GM19193 (cell line): ENCODE measurements around the gene RPS19.

ENCODE experiments used
- POLR2A ChIP-seq: IDR thresholded peaks from 4 replicates; pipeline ENCODE4 v1.6.1; 2011; ENCODE audit not compliant: insufficient read depth, insufficient read length; ENCODE audit errors: extremely low read depth

The RPS19 gene

GRCh38 chr19:41848666-41849065, 11.4 kb upstream of the RPS19 start:
- no peak for TF ChIP-seq POLR2A

GRCh38 chr19:41849067-41849466, 11.0 kb upstream of the RPS19 start:
- TF ChIP-seq POLR2A: no peak

GRCh38 chr19:41850381-41850780, 9.7 kb upstream of the RPS19 start:
- TF ChIP-seq POLR2A: no peak

DNA sequence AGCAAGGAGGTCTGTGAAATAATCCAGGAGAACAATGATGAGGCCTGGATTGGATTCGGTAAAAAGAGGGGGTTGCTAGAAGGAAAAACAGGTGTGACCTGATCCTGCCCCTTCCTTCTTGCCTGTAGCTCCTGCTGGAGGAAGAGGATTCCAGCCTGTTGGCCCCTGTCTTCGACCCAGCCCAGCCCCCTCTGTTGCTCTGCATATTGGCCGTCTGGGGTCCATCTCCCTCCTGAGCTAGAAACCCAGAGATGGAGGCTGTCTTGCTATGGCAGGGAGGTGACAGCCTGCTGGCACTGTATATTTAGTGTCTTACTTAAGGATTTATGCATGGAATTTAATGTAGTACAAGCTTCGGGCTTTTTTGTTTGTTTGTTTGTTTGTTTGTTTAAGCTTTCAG, 8.6 kb upstream of the RPS19 start:
- no peak for TF ChIP-seq POLR2A

DNA sequence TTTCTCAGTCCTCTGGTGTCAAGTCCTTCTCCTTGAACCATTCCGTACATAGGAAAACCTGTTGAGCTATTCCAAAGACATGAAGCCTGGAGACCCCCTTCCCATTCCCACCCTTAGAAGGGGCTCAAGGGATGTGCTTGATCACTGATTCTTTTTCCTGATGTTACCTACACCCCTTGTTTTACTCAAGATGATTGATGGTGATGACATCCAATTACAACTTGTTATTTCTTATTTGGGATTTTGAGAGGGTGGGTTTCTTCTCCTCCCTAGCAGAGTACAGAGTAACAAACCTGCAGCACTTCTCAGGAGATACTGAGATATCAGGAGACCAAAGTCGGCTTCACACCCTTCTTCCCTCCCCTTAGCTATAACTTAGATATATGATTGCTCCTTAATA, 6.7 kb upstream of the RPS19 start:
- TF ChIP-seq POLR2A: no peak

GRCh38 chr19:41853768-41854167, 6.3 kb upstream of the RPS19 start:
- TF ChIP-seq POLR2A: no peak

GRCh38 chr19:41859213-41859617, 840 bp upstream of the RPS19 start:
- no peak for TF ChIP-seq POLR2A

- TF ChIP-seq POLR2A: no peak
These were observed 512 bp downstream of the RPS19 start for GRCh38 chr19:41860419-41861115.

- TF ChIP-seq POLR2A: no peak
These were observed 1.2 kb downstream of the RPS19 start for GRCh38 chr19:41861116-41861768.

- no peak for TF ChIP-seq POLR2A
These were observed 1.8 kb downstream of the RPS19 start for GRCh38 chr19:41861846-41862245.

- TF ChIP-seq POLR2A: no peak
These were observed 2.5 kb downstream of the RPS19 start for GRCh38 chr19:41862445-41862986.

DNA sequence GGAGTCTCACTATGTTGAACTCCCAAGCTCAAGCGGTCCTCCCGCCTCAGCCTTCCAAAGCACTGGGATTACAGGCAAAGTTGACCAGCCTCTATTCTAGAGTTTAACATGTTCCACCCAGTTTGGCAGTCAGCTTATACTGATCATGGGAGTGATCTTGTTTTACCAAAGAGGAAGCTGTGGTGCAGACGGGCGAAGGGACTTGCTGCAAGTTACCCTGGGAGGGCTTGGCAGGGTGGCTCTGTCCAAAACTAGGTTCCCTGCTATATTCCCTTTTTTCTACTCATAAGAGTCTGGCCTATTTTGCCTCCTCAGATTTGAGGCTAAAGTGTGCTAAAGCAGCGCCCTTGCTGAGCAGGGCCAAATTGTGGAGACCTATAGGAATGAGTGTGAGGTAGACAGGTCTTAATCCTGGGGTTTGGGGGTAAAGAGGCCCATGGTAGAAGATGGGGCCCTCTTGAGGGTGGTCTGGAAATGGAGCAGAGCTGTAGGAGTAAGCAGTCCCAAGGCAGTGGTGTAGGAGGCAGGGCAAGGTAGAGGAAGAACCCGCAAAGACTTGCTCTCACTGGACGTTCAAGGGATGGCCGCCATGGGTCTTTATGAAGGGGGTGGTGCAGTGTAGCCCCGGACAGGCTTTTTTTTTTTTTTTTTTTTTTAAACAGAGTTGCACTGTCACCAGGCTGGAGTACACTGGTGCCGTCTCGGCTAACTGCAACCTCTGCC, 3.3 kb downstream of the RPS19 start:
- TF ChIP-seq POLR2A: no peak

GRCh38 chr19:41864374-41864773, 4.3 kb downstream of the RPS19 start:
- TF ChIP-seq POLR2A: peak; percentile 17

GRCh38 chr19:41866284-41866683, 6.2 kb downstream of the RPS19 start:
- no peak for TF ChIP-seq POLR2A

GRCh38 chr19:41868120-41868988, 8.3 kb downstream of the RPS19 start:
- peak; percentile 15 for TF ChIP-seq POLR2A

- TF ChIP-seq POLR2A: no peak
These were observed 8.9 kb downstream of the RPS19 start for GRCh38 chr19:41868989-41869300.
